Endothelial cell of umbilical vein (primary cell): ENCODE data around the gene FZD1. TPM values are rescaled to one million over a fixed set of nuclear protein-coding genes. Genes with fewer than 3 reads are reported as not detected.

Experiments used
- BruUV-seq: library from RNA; stranded (reverse); fragments of 400-500 nt; replicated peaks from 2 replicates; lab custom pipeline; 2021; lab: Mats Ljungman, UMichigan
- CTCF ChIA-PET: fragments of 300-600, 350-600 bp; sonication (Branson Sonifier 250); formaldehyde crosslinking; loops from one replicate; lab custom pipeline; 2021; ENCODE audit warnings: antibody characterized with exemption, inconsistent platforms; lab: Charles Lee
- POLR2A ChIA-PET: fragments of 300-600, 350-600 bp; sonication (Branson Sonifier 250); formaldehyde crosslinking; loops from one replicate; lab custom pipeline; 2021; ENCODE audit warnings: antibody characterized with exemption, inconsistent platforms; lab: Charles Lee
- DNase-seq: peaks from one replicate; pipeline ENCODE4 v3.0.0-alpha.2; 2011; ENCODE audit warnings: low read depth, low spot score
- FAIRE-seq: peaks from 2 replicates; lab custom pipeline; 2011; peaks lifted over from hg19 to GRCh38; lab: Jason Lieb, UNC
- H2AFZ ChIP-seq: 2 replicates; pipeline ENCODE4 v1.6.0; 2012; ENCODE audit warnings: low read depth, low read length, control low read depth, inconsistent platforms
- H3K27ac ChIP-seq: 2 replicates; pipeline ENCODE4 v1.5.1; 2011; ENCODE audit warnings: low read depth, mild to moderate bottlenecking, control low read depth, low read length, moderate library complexity; ENCODE audit not compliant: insufficient read depth
- H3K27me3 ChIP-seq, 2 experiments: 2 replicates each; pipeline versions ENCODE4 v1.6.0 to v1.6.1; 2011; ENCODE audit warnings: low read length in 2 of 2, mixed read lengths in 1 of 2; ENCODE audit not compliant: control insufficient read depth in 2 of 2, insufficient read depth in 2 of 2
- H3K36me3 ChIP-seq, 2 experiments: 2 replicates in 1 of 2; 3 replicates in 1 of 2; pipeline ENCODE4 v1.5.1; 2011; ENCODE audit warnings: low read length in 2 of 2, mild to moderate bottlenecking in 1 of 2, moderate library complexity in 1 of 2; ENCODE audit not compliant: control insufficient read depth in 2 of 2, insufficient read depth in 2 of 2; ENCODE audit errors: extremely low read depth in 1 of 2
- H3K4me1 ChIP-seq: 3 replicates; pipeline ENCODE4 v1.5.1; 2011; ENCODE audit warnings: mild to moderate bottlenecking, low read length; ENCODE audit not compliant: control insufficient read depth, insufficient read depth; ENCODE audit errors: extremely low read depth
- H3K4me2 ChIP-seq: 2 replicates; pipeline ENCODE4 v1.6.1; 2011; ENCODE audit warnings: low read length, control low read depth, mixed read lengths; ENCODE audit not compliant: insufficient read depth
- H3K4me3 ChIP-seq, 3 experiments: fragments of 200-600 bp in 1 of 3; sonication (generic), shearing (Covaris generic) in 1 of 3; replicated peaks in 1 of 3; 2 replicates each; pipeline ENCODE4 v1.5.1; 2011 to 2016; ENCODE audit warnings: control low read depth in 3 of 3, low read length in 3 of 3, mild to moderate bottlenecking in 2 of 3, inconsistent platforms in 1 of 3, low read depth in 1 of 3, moderate library complexity in 1 of 3; ENCODE audit not compliant: insufficient read depth in 1 of 3
- H3K79me2 ChIP-seq: 2 replicates; pipeline ENCODE4 v1.6.0; 2012; ENCODE audit warnings: low read length, inconsistent platforms; ENCODE audit not compliant: control insufficient read depth, insufficient read depth
- H3K9ac ChIP-seq: replicated peaks from 2 replicates; pipeline ENCODE3; 2011; ENCODE audit warnings: low read length, control low read depth; ENCODE audit not compliant: insufficient read depth; ENCODE audit errors: extremely low read depth
- H3K9me1 ChIP-seq: replicated peaks from 3 replicates; pipeline ENCODE4 v1.6.0; 2011; ENCODE audit warnings: mild to moderate bottlenecking, low read length; ENCODE audit not compliant: control insufficient read depth, insufficient read depth; ENCODE audit errors: extremely low read depth
- H3K9me3 ChIP-seq: replicated peaks from 2 replicates; pipeline ENCODE4 v1.5.1; 2012; ENCODE audit warnings: low read length, inconsistent platforms; ENCODE audit not compliant: control insufficient read depth, insufficient read depth
- H4K20me1 ChIP-seq: replicated peaks from 2 replicates; pipeline ENCODE3; 2011; ENCODE audit warnings: mild to moderate bottlenecking, low read length; ENCODE audit not compliant: control insufficient read depth, insufficient read depth; ENCODE audit errors: extremely low read depth
- CTCF ChIP-seq, 2 donors: IDR thresholded peaks; 1 replicate in 1 of 2; 2 replicates in 1 of 2; pipeline ENCODE4 v1.5.1; 2011; ENCODE audit warnings: low read length in 2 of 2, mild to moderate bottlenecking in 2 of 2, moderate library complexity in 2 of 2, control low read depth in 1 of 2, inconsistent platforms in 1 of 2, low read depth in 1 of 2; ENCODE audit not compliant: insufficient read depth in 1 of 2; ENCODE audit errors: extremely low read depth in 1 of 2
- EZH2 ChIP-seq: IDR thresholded peaks from 2 replicates; pipeline ENCODE4 v1.6.1; 2012; ENCODE audit warnings: borderline replicate concordance, low read depth, mild to moderate bottlenecking, moderate library complexity, low read length, inconsistent platforms; ENCODE audit not compliant: severe bottlenecking
- FOS ChIP-seq: IDR thresholded peaks from 2 replicates; pipeline ENCODE4 v1.6.1; 2011; ENCODE audit warnings: mild to moderate bottlenecking, low read length, moderate library complexity, borderline replicate concordance; ENCODE audit not compliant: insufficient read depth
- GATA2 ChIP-seq: IDR thresholded peaks from 2 replicates; pipeline ENCODE4 v1.7.0; 2011; ENCODE audit warnings: low read depth, mild to moderate bottlenecking, moderate library complexity, mixed read lengths, low read length; ENCODE audit not compliant: insufficient read length, insufficient read depth
- JUN ChIP-seq: IDR thresholded peaks from 2 replicates; pipeline ENCODE4 v1.6.1; 2011; ENCODE audit warnings: borderline replicate concordance, low read depth; ENCODE audit not compliant: insufficient read length, insufficient read depth
- MAX ChIP-seq: IDR thresholded peaks from 2 replicates; pipeline ENCODE4 v1.6.1; 2011; ENCODE audit not compliant: insufficient read depth, insufficient read length
- MYC ChIP-seq: IDR thresholded peaks from one replicate; pipeline ENCODE4 v1.6.1; 2011; ENCODE audit warnings: mild to moderate bottlenecking, low read depth, low read length
- POLR2A ChIP-seq: IDR thresholded peaks from 2 replicates; pipeline ENCODE4 v1.6.1; 2012; ENCODE audit warnings: low read depth, mild to moderate bottlenecking, control low read depth, low read length
- POLR2AphosphoS5 ChIP-seq: IDR thresholded peaks from 2 replicates; pipeline ENCODE4 v1.6.1; 2012; ENCODE audit warnings: low read depth, mild to moderate bottlenecking, control low read depth, low read length, moderate library complexity; ENCODE audit not compliant: insufficient read depth
- dilution Hi-C: fragments of 300-500 bp; cut with MboI; formaldehyde crosslinking; loops from one replicate; pipeline ENCODE4 v1.15.0; 2019; ENCODE audit warnings: low sequenced_read_pairs; ENCODE audit not compliant: extremely low pct_ligation_motif_present
- intact Hi-C: fragments of 100-400 bp; cut with micrococcal nuclease; formaldehyde crosslinking; loops from one replicate; pipeline ENCODE4 v1.10.0; 2022
- polyA plus RNA-seq, 4 experiments: library from polyadenylated mRNA; depleted of rRNA in 3 of 4; stranded (reverse) in 3 of 4; unstranded in 1 of 4; fragments of >200 nt; gene quantifications; 2 replicates each; pipeline versions ENCODE4 v1.2.1 to v1.2.3, GENCODE V29; 2011 to 2012; ENCODE audit warnings: missing spikeins in 1 of 4
- total RNA-seq: library from RNA; stranded (reverse); gene quantifications from 2 replicates; pipeline ENCODE4 v1.2.3, GENCODE V29; 2021

FZD1 gene
- total and polyA plus RNA-seq, 2 donors (not counting 3 experiments of a cell fraction or from before 2014, with no cell fraction given), result 2.4 to 3.4 TPM

- CTCF ChIA-PET, result interaction anchor here (1.7 to 1.9 kb wide), 2 partner anchors 10 to 11 kb away, joined by 6 to 10 read pairs; no protein-coding TSS in a partner anchor
- dilution Hi-C loops, result no loop called here
- Histone ChIP-seq H3K36me3 (no peaks in the 10 kb centered on the region), H3K4me1 (no peaks in the 10 kb centered on the region), H3K79me2 (no peaks in the 10 kb centered on the region), H3K27me3 (peaks cover 0 to 7% of the 10 kb centered on the region in 2 experiments), H4K20me1 (no peaks in the 10 kb centered on the region), H3K9me3 (no peaks in the 10 kb centered on the region), H3K9me1 (no peaks in the 10 kb centered on the region), H3K4me3 (no peak overlapping the region), H3K4me2 (no peak overlapping the region), H3K9ac (no peak overlapping the region), H3K27ac (no peak overlapping the region), H2AFZ (no peak overlapping the region)
- intact Hi-C loops, result no loop called here
- DNase-seq (no peak), FAIRE-seq (no peak)
- POLR2A ChIA-PET, result no interaction called here
- no TSS peak for BruUV-seq
- TF ChIP-seq MYC, result no peak
These were observed 13.5 kb upstream of the FZD1 start for GRCh38 chr7:91250706-91251105.

- Histone ChIP-seq H3K36me3 (no peaks in the 10 kb centered on the region), H4K20me1 (no peaks in the 10 kb centered on the region), H3K9me1 (no peaks in the 10 kb centered on the region), H3K4me3 (no peak overlapping the region), H3K79me2 (no peaks in the 10 kb centered on the region), H3K4me1 (no peaks in the 10 kb centered on the region), H3K4me2 (no peak overlapping the region), H3K9me3 (no peaks in the 10 kb centered on the region), H3K9ac (no peak overlapping the region), H3K27ac (no peak overlapping the region), H2AFZ (no peak overlapping the region), H3K27me3 (peaks cover 0 to 6% of the 10 kb centered on the region in 2 experiments)
- CTCF ChIA-PET, result interaction anchor here (1.5 to 1.9 kb wide), 2 partner anchors 11 to 12 kb away, joined by 4 to 6 read pairs; no protein-coding TSS in a partner anchor
- intact Hi-C loops, result no loop called here
- no peak for TF ChIP-seq MYC
- no peak for TF ChIP-seq GATA2
- no peak for TF ChIP-seq EZH2
- no peak for TF ChIP-seq CTCF (IDR thresholded peaks at IDR 0.05; ENCODE audit: extremely low read depth in 1 of 2, insufficient read depth in 1 of 2, low read depth in 1 of 2, low read length in 2 of 2)
- TF ChIP-seq POLR2AphosphoS5, result no peak
- no peak for TF ChIP-seq MAX
- TF ChIP-seq JUN, result no peak
- TF ChIP-seq POLR2A, result no peak
- TF ChIP-seq FOS, result no peak
- POLR2A ChIA-PET, result no interaction called here
- BruUV-seq, result no TSS peak
- DNase-seq (no peak), FAIRE-seq (no peak)
- dilution Hi-C loops, result no loop called here
These were observed 12.4 kb upstream of the FZD1 start for GRCh38 chr7:91251877-91252276.
